WTC11 (cell line): ENCODE data around the gene CHID1.

Experiments
- ATF1 ChIP-seq: sonication (generic); formaldehyde crosslinking; IDR thresholded peaks from 2 replicates; pipeline ENCODE4 v1.8.1; 2023; ENCODE audit warnings: mild to moderate bottlenecking, moderate library complexity, missing genetic modification reagents
- ATF2 ChIP-seq: sonication (generic); formaldehyde crosslinking; IDR thresholded peaks from 2 replicates; pipeline ENCODE4 v1.8.1; 2022; ENCODE audit warnings: low read depth, missing genetic modification reagents, borderline replicate concordance
- ATF3 ChIP-seq: sonication (generic); formaldehyde crosslinking; conservative IDR thresholded peaks from 2 replicates; pipeline ENCODE4 v1.8.1; 2022; ENCODE audit warnings: mild to moderate bottlenecking, missing genetic modification reagents
- CTCF ChIP-seq: fragments of 200-600 bp; IDR thresholded peaks from 2 replicates; pipeline ENCODE4 v1.8.0; 2022; ENCODE audit warnings: antibody characterized with exemption
- ESRRA ChIP-seq: sonication (generic); formaldehyde crosslinking; IDR thresholded peaks from 2 replicates; pipeline ENCODE4 v1.8.1; 2022; ENCODE audit warnings: mild to moderate bottlenecking, missing genetic modification reagents, borderline replicate concordance
- JUN ChIP-seq: sonication (generic); formaldehyde crosslinking; IDR thresholded peaks from 2 replicates; pipeline ENCODE4 v1.8.0; 2023; ENCODE audit warnings: mild to moderate bottlenecking, missing genetic modification reagents
- NR2C2 ChIP-seq: sonication (generic); formaldehyde crosslinking; IDR thresholded peaks from 2 replicates; pipeline ENCODE4 v1.8.0; 2022; ENCODE audit warnings: mild to moderate bottlenecking, missing genetic modification reagents
- NR3C1 ChIP-seq: sonication (generic); formaldehyde crosslinking; conservative IDR thresholded peaks from 2 replicates; pipeline ENCODE4 v1.8.1; 2023; ENCODE audit warnings: low read depth, mild to moderate bottlenecking, missing genetic modification reagents
- SP1 ChIP-seq: sonication (generic); formaldehyde crosslinking; conservative IDR thresholded peaks from 2 replicates; pipeline ENCODE4 v1.8.1; 2022; ENCODE audit warnings: missing genetic modification reagents
- USF2 ChIP-seq: sonication (generic); formaldehyde crosslinking; IDR thresholded peaks from 2 replicates; pipeline ENCODE4 v1.8.1; 2023; ENCODE audit warnings: mild to moderate bottlenecking, missing genetic modification reagents, moderate library complexity
- ZNF232 ChIP-seq: sonication (generic); formaldehyde crosslinking; IDR thresholded peaks from 2 replicates; pipeline ENCODE4 v1.8.0; 2022; ENCODE audit warnings: mild to moderate bottlenecking, missing genetic modification reagents
- ZNF416 ChIP-seq: fragments of 250-450 bp; sonication (Bioruptor Pico); IDR thresholded peaks from 2 replicates; pipeline ENCODE4 v1.9.0; 2021; ENCODE audit warnings: mild to moderate bottlenecking, inconsistent platforms
- ZSCAN18 ChIP-seq: fragments of 250-450 bp; sonication (Bioruptor Pico); IDR thresholded peaks from 2 replicates; pipeline ENCODE4 v2.1.2; 2022; ENCODE audit warnings: mild to moderate bottlenecking, moderate library complexity

GRCh38 chr11:928786-929185 lies 18.2 kb upstream of the CHID1 start:
- TF ChIP-seq JUN (CRISPR knock-in tag) = no peak
- no peak for TF ChIP-seq ZNF232 (CRISPR knock-in tag)
- no peak for TF ChIP-seq ESRRA (CRISPR knock-in tag)
- no peak for TF ChIP-seq ATF1 (CRISPR knock-in tag)
- TF ChIP-seq USF2 (CRISPR knock-in tag) = no peak
- TF ChIP-seq CTCF = no peak
- no peak for TF ChIP-seq ATF3
- TF ChIP-seq NR2C2 (CRISPR knock-in tag) = no peak
- TF ChIP-seq ZNF416 = no peak
- TF ChIP-seq NR3C1 (CRISPR knock-in tag) = no peak
- TF ChIP-seq SP1 (CRISPR knock-in tag) = no peak
- no peak for TF ChIP-seq ZSCAN18 (CRISPR knock-in tag)
- no peak for TF ChIP-seq ATF2
